HepG2 (cell line): ENCODE data around the gene MAST1. TPM values are rescaled to one million over a fixed set of nuclear protein-coding genes. Genes with fewer than 3 reads are reported as not detected.

ENCODE experiments used
- ETV5 ChIP-seq: IDR thresholded peaks from 2 replicates; pipeline ENCODE4 v1.6.1; 2018; ENCODE audit warnings: missing biosample characterization, missing genetic modification reagents, inconsistent platforms, borderline replicate concordance
- FOXA3 ChIP-seq: IDR thresholded peaks from 2 replicates; pipeline ENCODE4 v1.6.1; 2016; ENCODE audit warnings: missing genetic modification reagents, missing compliant biosample characterization
- HOXA3 ChIP-seq: sonication (generic); formaldehyde crosslinking; IDR thresholded peaks from 2 replicates; pipeline ENCODE4 v1.5.0; 2020; ENCODE audit warnings: missing genetic modification reagents
- IRF9 ChIP-seq: sonication (generic); formaldehyde crosslinking; IDR thresholded peaks from 2 replicates; pipeline ENCODE4 v1.8.0; 2022; ENCODE audit warnings: missing genetic modification reagents, mild to moderate bottlenecking, borderline replicate concordance
- JARID2 ChIP-seq: sonication (generic); formaldehyde crosslinking; IDR thresholded peaks from 2 replicates; pipeline ENCODE4 v1.8.1; 2023; ENCODE audit warnings: missing genetic modification reagents, inconsistent platforms; ENCODE audit not compliant: insufficient replicate concordance
- KLF16 ChIP-seq, 2 experiments: sonication (generic) in 1 of 2; formaldehyde crosslinking in 1 of 2; IDR thresholded peaks; 2 replicates each; pipeline versions ENCODE4 v1.6.1 to v1.8.0; 2016 to 2023; ENCODE audit warnings: missing genetic modification reagents in 2 of 2, missing compliant biosample characterization in 1 of 2
- MYC ChIP-seq: sonication (generic); formaldehyde crosslinking; IDR thresholded peaks from 2 replicates; pipeline ENCODE4 v1.9.0; 2021; ENCODE audit warnings: missing genetic modification reagents, borderline replicate concordance
- SRY ChIP-seq: sonication (generic); formaldehyde crosslinking; IDR thresholded peaks from 2 replicates; pipeline ENCODE4 v1.8.0; 2022; ENCODE audit warnings: mild to moderate bottlenecking, missing genetic modification reagents
- YEATS2 ChIP-seq: sonication (generic); formaldehyde crosslinking; IDR thresholded peaks from 2 replicates; pipeline ENCODE4 v1.4.0; 2020; ENCODE audit warnings: missing genetic modification reagents, borderline replicate concordance
- ZFYVE20 ChIP-seq: sonication (generic); formaldehyde crosslinking; IDR thresholded peaks from 2 replicates; pipeline ENCODE4 v1.8.0; 2023; ENCODE audit warnings: low read depth, mild to moderate bottlenecking, moderate library complexity, missing genetic modification reagents, borderline replicate concordance
- ZNF280D ChIP-seq: sonication (generic); formaldehyde crosslinking; IDR thresholded peaks from 2 replicates; pipeline ENCODE4 v1.5.1; 2020; ENCODE audit warnings: mild to moderate bottlenecking, missing genetic modification reagents
- ZNF317 ChIP-seq: sonication (generic); formaldehyde crosslinking; IDR thresholded peaks from 2 replicates; pipeline ENCODE4 v1.5.0; 2020; ENCODE audit warnings: mild to moderate bottlenecking, missing genetic modification reagents
- ZNF563 ChIP-seq: sonication (generic); formaldehyde crosslinking; IDR thresholded peaks from 2 replicates; pipeline ENCODE4 v1.8.0; 2022; ENCODE audit warnings: mild to moderate bottlenecking, moderate library complexity, missing genetic modification reagents
- ZNF605 ChIP-seq: sonication (generic); formaldehyde crosslinking; IDR thresholded peaks from 2 replicates; pipeline ENCODE4 v1.8.0; 2022; ENCODE audit warnings: mild to moderate bottlenecking, missing genetic modification reagents
- polyA plus RNA-seq, 8 experiments: library from polyadenylated mRNA; depleted of rRNA in 3 of 8; stranded (reverse) in 7 of 8; unstranded in 1 of 8; fragments of >200 nt; fragmentation: Illumina TruSeq in 4 of 8; extraction: Trizol in 4 of 8; gene quantifications; 2 replicates each; pipeline versions ENCODE4 v1.2.1 to v1.2.3, GENCODE V29; 2011 to 2016; ENCODE audit warnings: low read depth in 4 of 8, missing spikeins in 1 of 8, mixed read lengths in 1 of 8; ENCODE audit not compliant: insufficient read depth in 1 of 8
- total RNA-seq, 5 experiments: library from RNA; depleted of rRNA; stranded (reverse); fragments of >200 nt; fragmentation: Illumina TruSeq; extraction: Trizol; gene quantifications; 2 replicates each; pipeline ENCODE4 v1.2.3, GENCODE V29; 2016; ENCODE audit warnings: low read depth in 1 of 5
- TF ChIP-seq, protein P1 (sequence below): sonication (generic); formaldehyde crosslinking; IDR thresholded peaks from 2 replicates; pipeline ENCODE4 v1.4.0; 2020; ENCODE audit warnings: mild to moderate bottlenecking, missing genetic modification reagents

Gene MAST1
- total and polyA plus RNA-seq, 2 of the 13 experiments (the other 11 are each of a cell fraction or from before 2014, with no cell fraction given), result 0.73 to 4.7 TPM

GRCh38 chr19:12796146-12797071, 41.9 kb upstream of the MAST1 start (continued):
- peak; percentile 47; the same call in 1 of the 2 replicates for TF ChIP-seq ZNF563
- TF ChIP-seq MYC (CRISPR knock-in tag), result peak; percentile 39; the same call in 1 of the 2 replicates
- peak; percentile 67; the same call in 1 of the 2 replicates for TF ChIP-seq ZNF605
- peak in 1 of 2 experiments; percentile 56; a peak in 1 of 4 replicates for TF ChIP-seq KLF16 (CRISPR knock-in tag; IDR thresholded peaks at IDR 0.05)
- TF ChIP-seq YEATS2 (CRISPR knock-in tag), result 0 out of 2 replicates have a peak, but pooled peaks have one; percentile 27
- peak; percentile 75; the same call in 1 of the 2 replicates for TF ChIP-seq SRY (CRISPR knock-in tag)
- no peak for TF ChIP-seq ZFYVE20 (CRISPR knock-in tag)
- 0 out of 2 replicates have a peak, but pooled peaks have one; percentile 27 for TF ChIP-seq HOXA3 (CRISPR knock-in tag)
- no peak for TF ChIP-seq ZNF317 (CRISPR knock-in tag)
- TF ChIP-seq, protein P1, sequence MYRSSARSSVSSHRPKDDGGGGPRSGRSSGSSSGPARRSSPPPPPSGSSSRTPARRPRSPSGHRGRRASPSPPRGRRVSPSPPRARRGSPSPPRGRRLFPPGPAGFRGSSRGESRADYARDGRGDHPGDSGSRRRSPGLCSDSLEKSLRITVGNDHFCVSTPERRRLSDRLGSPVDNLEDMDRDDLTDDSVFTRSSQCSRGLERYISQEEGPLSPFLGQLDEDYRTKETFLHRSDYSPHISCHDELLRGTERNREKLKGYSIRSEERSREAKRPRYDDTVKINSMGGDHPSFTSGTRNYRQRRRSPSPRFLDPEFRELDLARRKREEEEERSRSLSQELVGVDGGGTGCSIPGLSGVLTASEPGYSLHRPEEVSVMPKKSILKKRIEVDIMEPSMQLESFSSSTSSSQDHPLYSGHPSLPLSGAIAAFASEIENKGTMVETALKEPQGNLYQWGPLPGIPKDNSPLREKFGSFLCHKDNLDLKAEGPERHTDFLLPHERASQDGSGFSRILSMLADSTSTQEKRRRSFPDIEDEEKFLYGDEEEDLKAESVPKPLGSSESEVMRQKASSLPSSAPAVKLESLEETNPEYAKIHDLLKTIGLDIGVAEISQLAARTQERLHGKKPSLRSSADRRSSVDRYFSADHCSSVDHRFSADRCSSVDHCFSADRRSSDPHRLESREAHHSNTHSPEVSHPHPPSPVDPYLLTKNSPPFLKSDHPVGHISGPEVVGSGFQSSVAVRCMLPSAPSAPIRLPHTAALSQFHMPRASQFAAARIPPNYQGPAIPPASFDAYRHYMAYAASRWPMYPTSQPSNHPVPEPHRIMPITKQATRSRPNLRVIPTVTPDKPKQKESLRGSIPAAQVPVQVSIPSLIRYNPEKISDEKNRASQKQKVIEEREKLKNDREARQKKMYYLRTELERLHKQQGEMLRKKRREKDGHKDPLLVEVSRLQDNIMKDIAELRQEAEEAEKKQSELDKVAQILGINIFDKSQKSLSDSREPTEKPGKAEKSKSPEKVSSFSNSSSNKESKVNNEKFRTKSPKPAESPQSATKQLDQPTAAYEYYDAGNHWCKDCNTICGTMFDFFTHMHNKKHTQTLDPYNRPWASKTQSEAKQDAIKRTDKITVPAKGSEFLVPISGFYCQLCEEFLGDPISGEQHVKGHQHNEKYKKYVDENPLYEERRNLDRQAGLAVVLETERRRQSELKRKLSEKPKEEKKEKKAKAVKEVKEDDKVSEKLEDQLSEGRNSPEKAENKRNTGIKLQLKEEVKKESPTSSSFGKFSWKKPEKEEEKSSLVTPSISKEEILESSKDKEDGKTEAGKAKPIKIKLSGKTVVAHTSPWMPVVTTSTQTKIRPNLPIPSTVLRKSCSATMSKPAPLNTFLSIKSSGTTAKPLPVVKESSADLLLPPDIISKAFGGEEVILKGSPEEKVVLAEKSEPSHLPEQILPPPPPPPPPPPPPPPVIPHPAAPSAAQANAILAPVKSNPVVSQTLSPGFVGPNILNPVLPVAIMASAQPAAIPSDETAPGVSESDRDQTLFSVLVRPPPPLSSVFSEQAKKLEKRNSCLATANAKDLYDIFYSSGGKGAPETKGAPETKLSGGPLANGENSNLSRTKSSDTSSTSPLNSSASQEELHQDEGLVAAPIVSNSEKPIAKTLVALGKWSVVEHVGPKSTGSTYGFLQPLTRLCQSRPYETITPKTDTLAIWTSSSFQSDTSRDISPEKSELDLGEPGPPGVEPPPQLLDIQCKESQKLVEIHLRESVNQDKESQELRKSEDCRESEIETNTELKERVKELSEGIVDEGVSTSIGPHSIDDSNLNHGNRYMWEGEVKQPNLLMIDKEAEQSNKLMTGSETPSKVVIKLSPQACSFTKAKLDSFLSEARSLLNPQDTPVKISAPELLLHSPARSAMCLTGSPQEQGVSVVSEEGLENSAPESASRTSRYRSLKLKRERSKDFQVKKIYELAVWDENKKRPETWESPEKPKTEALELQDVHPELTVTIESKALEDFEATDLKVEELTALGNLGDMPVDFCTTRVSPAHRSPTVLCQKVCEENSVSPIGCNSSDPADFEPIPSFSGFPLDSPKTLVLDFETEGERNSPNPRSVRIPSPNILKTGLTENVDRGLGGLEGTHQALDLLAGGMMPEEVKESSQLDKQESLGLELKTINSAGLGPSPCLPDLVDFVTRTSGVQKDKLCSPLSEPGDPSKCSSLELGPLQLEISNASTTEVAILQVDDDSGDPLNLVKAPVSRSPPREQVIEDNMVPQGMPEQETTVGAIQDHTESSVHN, result no peak
- 0 out of 2 replicates have a peak, but pooled peaks have one; percentile 23 for TF ChIP-seq IRF9 (CRISPR knock-in tag)
- 0 out of 2 replicates have a peak, but pooled peaks have one; percentile 25 for TF ChIP-seq ETV5 (CRISPR knock-in tag)
- 0 out of 2 replicates have a peak, but pooled peaks have one; percentile 11 for TF ChIP-seq FOXA3 (CRISPR knock-in tag)
- TF ChIP-seq JARID2, result no peak
- peak; percentile 74; the same call in 1 of the 2 replicates for TF ChIP-seq ZNF280D (CRISPR knock-in tag)
